ENCODE data around the gene RREB1.

Gene RREB1

DNA sequence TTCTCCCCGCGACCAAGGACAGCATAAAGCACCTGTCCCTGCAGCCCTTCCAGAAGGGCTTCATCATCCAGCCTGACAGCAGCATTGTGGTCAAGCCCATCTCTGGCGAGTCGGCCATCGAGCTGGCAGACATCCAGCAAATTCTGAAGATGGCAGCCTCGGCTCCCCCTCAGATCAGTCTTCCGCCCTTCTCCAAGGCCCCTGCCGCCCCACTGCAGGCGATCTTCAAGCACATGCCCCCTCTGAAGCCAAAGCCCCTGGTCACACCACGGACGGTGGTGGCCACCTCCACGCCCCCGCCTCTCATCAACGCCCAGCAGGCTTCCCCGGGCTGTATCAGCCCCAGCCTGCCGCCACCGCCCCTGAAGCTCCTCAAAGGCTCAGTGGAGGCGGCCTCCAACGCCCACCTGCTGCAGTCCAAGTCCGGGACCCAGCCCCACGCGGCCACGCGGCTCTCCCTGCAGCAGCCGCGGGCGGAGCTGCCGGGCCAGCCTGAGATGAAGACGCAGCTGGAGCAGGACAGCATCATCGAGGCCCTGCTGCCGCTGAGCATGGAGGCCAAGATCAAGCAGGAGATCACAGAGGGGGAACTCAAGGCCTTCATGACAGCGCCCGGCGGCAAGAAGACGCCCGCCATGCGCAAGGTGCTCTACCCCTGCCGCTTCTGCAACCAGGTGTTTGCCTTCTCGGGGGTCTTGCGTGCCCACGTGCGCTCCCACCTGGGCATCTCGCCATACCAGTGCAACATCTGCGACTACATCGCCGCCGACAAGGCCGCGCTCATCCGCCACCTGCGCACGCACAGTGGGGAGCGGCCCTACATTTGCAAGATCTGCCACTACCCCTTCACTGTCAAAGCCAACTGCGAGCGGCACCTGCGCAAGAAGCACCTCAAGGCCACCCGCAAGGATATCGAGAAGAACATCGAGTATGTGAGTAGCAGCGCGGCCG, 121.9 kb downstream of the RREB1 start:
- no peaks in the 10 kb centered on the region for H3K9me3 ChIP-seq (ENCODE audit: insufficient read depth, low read length, severe bottlenecking)
- H3K27me3 ChIP-seq (ENCODE audit: insufficient read depth, low read length, poor library complexity): no peaks in the 10 kb centered on the region
- H3K4me1 ChIP-seq (ENCODE audit: insufficient read depth, low read length): 0 out of 2 replicates have a peak, but pooled peaks cover 2% of the 10 kb centered on the region
- H3K27ac ChIP-seq (ENCODE audit: low read length): no peak overlapping the region
- TF ChIP-seq, protein P1, sequence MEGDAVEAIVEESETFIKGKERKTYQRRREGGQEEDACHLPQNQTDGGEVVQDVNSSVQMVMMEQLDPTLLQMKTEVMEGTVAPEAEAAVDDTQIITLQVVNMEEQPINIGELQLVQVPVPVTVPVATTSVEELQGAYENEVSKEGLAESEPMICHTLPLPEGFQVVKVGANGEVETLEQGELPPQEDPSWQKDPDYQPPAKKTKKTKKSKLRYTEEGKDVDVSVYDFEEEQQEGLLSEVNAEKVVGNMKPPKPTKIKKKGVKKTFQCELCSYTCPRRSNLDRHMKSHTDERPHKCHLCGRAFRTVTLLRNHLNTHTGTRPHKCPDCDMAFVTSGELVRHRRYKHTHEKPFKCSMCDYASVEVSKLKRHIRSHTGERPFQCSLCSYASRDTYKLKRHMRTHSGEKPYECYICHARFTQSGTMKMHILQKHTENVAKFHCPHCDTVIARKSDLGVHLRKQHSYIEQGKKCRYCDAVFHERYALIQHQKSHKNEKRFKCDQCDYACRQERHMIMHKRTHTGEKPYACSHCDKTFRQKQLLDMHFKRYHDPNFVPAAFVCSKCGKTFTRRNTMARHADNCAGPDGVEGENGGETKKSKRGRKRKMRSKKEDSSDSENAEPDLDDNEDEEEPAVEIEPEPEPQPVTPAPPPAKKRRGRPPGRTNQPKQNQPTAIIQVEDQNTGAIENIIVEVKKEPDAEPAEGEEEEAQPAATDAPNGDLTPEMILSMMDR (IDR thresholded peaks at IDR 0.05; ENCODE audit: borderline replicate concordance, extremely low read depth, low read length, poor library complexity, severe bottlenecking): no peak
- no peak for TF ChIP-seq EZH2 (IDR thresholded peaks at IDR 0.05; ENCODE audit: borderline replicate concordance, low read depth, low read length, severe bottlenecking)
- ATAC-seq (ENCODE audit: insufficient read depth, low read depth) (no peak), DNase-seq (no peak)
- H2AFZ ChIP-seq (ENCODE audit: low read depth, low read length): no peak overlapping the region
- no peak overlapping the region for H3K9ac ChIP-seq (ENCODE audit: low read depth, low read length)
- H3K79me2 ChIP-seq (ENCODE audit: insufficient read depth, low read length): no peaks in the 10 kb centered on the region
- no peak overlapping the region for H3K4me2 ChIP-seq (ENCODE audit: insufficient read depth, low read length)
- H3K4me3 ChIP-seq (ENCODE audit: low read depth in 1 of 2, low read length in 2 of 2): no peak overlapping the region
- H3K36me3 ChIP-seq (ENCODE audit: insufficient read depth, low read length): peaks cover 79% of the 10 kb centered on the region
- H4K20me1 ChIP-seq (ENCODE audit: insufficient read depth, low read length): no peaks in the 10 kb centered on the region; the same call in 1 of the 2 replicates

DNA sequence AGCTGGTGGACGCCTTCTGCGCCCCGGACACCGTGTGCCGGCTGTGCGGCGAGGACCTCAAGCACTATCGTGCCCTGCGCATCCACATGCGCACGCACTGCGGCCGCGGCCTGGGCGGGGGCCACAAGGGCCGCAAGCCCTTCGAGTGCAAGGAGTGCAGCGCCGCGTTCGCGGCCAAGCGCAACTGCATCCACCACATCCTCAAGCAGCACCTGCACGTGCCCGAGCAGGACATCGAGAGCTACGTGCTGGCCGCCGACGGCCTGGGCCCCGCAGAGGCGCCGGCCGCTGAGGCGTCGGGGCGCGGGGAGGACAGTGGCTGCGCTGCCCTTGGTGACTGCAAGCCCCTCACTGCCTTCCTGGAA, 122.5 kb downstream of the RREB1 start:
- no peak overlapping the region for H2AFZ ChIP-seq (ENCODE audit: low read depth, low read length)
- no peak overlapping the region for H3K27ac ChIP-seq (ENCODE audit: low read length)
- no peak for DNase-seq
- H3K27me3 ChIP-seq (ENCODE audit: insufficient read depth, low read length, poor library complexity): no peaks in the 10 kb centered on the region
- TF ChIP-seq, protein P1 (IDR thresholded peaks at IDR 0.05; ENCODE audit: borderline replicate concordance, extremely low read depth, low read length, poor library complexity, severe bottlenecking): no peak
- TF ChIP-seq EZH2 (IDR thresholded peaks at IDR 0.05; ENCODE audit: borderline replicate concordance, low read depth, low read length, severe bottlenecking): no peak
- no peak for ATAC-seq (ENCODE audit: insufficient read depth, low read depth)
- no peaks in the 10 kb centered on the region; the same call in 1 of the 2 replicates for H4K20me1 ChIP-seq (ENCODE audit: insufficient read depth, low read length)
- H3K79me2 ChIP-seq (ENCODE audit: insufficient read depth, low read length): no peaks in the 10 kb centered on the region
- H3K36me3 ChIP-seq (ENCODE audit: insufficient read depth, low read length): peaks cover 79% of the 10 kb centered on the region
- no peaks in the 10 kb centered on the region for H3K9me3 ChIP-seq (ENCODE audit: insufficient read depth, low read length, severe bottlenecking)
- H3K4me2 ChIP-seq (ENCODE audit: insufficient read depth, low read length): no peak overlapping the region
- no peak overlapping the region for H3K9ac ChIP-seq (ENCODE audit: low read depth, low read length)
- H3K4me1 ChIP-seq (ENCODE audit: insufficient read depth, low read length): 0 out of 2 replicates have a peak, but pooled peaks cover 2% of the 10 kb centered on the region
- H3K4me3 ChIP-seq (ENCODE audit: low read depth in 1 of 2, low read length in 2 of 2): no peak overlapping the region

DNA sequence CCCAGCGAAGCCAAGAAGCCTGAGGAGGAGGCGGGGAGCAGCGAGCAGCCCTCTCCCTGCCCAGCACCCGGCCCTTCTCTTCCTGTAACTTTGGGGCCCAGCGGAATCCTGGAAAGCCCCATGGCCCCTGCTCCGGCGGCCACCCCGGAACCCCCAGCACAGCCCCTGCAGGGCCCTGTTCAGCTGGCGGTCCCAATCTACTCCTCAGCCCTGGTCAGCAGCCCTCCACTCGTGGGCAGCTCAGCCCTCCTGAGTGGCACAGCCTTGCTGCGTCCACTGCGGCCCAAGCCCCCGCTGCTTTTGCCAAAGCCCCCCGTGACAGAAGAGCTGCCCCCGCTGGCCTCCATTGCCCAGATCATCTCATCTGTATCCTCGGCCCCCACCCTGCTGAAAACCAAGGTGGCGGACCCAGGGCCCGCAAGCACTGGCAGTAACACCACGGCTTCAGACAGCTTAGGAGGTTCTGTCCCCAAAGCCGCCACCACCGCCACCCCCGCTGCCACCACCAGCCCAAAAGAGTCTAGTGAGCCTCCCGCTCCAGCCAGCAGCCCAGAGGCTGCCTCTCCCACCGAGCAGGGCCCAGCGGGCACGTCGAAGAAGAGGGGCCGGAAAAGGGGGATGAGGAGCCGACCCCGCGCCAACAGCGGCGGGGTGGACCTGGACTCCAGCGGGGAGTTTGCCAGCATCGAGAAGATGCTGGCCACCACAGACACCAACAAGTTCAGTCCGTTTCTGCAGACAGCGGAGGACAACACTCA, 123.4 kb downstream of the RREB1 start:
- Histone ChIP-seq H3K36me3 (ENCODE audit: insufficient read depth, low read length) (peaks cover 79% of the 10 kb centered on the region), H3K4me1 (ENCODE audit: insufficient read depth, low read length) (0 out of 2 replicates have a peak, but pooled peaks cover 2% of the 10 kb centered on the region), H3K27ac (ENCODE audit: low read length) (no peak overlapping the region), H2AFZ (ENCODE audit: low read depth, low read length) (no peak overlapping the region), H3K9ac (ENCODE audit: low read depth, low read length) (no peak overlapping the region), H4K20me1 (ENCODE audit: insufficient read depth, low read length) (no peaks in the 10 kb centered on the region; the same call in 1 of the 2 replicates), H3K9me3 (ENCODE audit: insufficient read depth, low read length, severe bottlenecking) (no peaks in the 10 kb centered on the region), H3K4me3 (ENCODE audit: low read depth in 1 of 2, low read length in 2 of 2) (no peak overlapping the region), H3K27me3 (ENCODE audit: insufficient read depth, low read length, poor library complexity) (no peaks in the 10 kb centered on the region), H3K79me2 (ENCODE audit: insufficient read depth, low read length) (no peaks in the 10 kb centered on the region), H3K4me2 (ENCODE audit: insufficient read depth, low read length) (no peak overlapping the region)
- no peak for DNase-seq
- no peak for ATAC-seq (ENCODE audit: insufficient read depth, low read depth)
- TF ChIP-seq, protein P1 (IDR thresholded peaks at IDR 0.05; ENCODE audit: borderline replicate concordance, extremely low read depth, low read length, poor library complexity, severe bottlenecking): no peak
- no peak for TF ChIP-seq EZH2 (IDR thresholded peaks at IDR 0.05; ENCODE audit: borderline replicate concordance, low read depth, low read length, severe bottlenecking)
